WTC11 (cell line): Measurements from ENCODE around the gene KIDINS220. TPM values are rescaled to one million over a fixed set of nuclear protein-coding genes. Genes with fewer than 3 reads are reported as not detected.

Experiments
- ATAC-seq: fragments of 200-7000 bp; cut with Tn5 transposase; 2 replicates; pipeline ENCODE4 v1.10.0; 2021; ENCODE audit warnings: mild to moderate bottlenecking, moderate library complexity
- CTCF ChIA-PET: fragments of 300-600 bp; sonication (Branson Sonifier 250); formaldehyde crosslinking; loops from one replicate; lab custom pipeline; 2021; ENCODE audit warnings: antibody characterized with exemption; lab: Charles Lee
- POLR2A ChIA-PET: fragments of 350-600 bp; sonication (Branson Sonifier 250); formaldehyde crosslinking; loops from one replicate; lab custom pipeline; 2021; ENCODE audit warnings: antibody characterized with exemption; lab: Charles Lee
- DNase-seq: peaks from one replicate; pipeline ENCODE4 v3.0.0; 2021; ENCODE audit warnings: low spot score
- H3K27ac Mint-ChIP-seq: 2 replicates; pipeline ENCODE4 v1.8.0; 2021; ENCODE audit warnings: mixed read lengths
- H3K27me3 Mint-ChIP-seq: 2 replicates; pipeline ENCODE4 v1.8.0; 2021; ENCODE audit warnings: low read depth, mild to moderate bottlenecking, moderate library complexity, mixed read lengths
- H3K36me3 Mint-ChIP-seq: 2 replicates; pipeline ENCODE4 v1.8.0; 2021; ENCODE audit warnings: mixed read lengths
- H3K4me1 Mint-ChIP-seq: 2 replicates; pipeline ENCODE4 v1.8.0; 2022; ENCODE audit warnings: mixed read lengths
- H3K4me3 Mint-ChIP-seq: 2 replicates; pipeline ENCODE4 v1.8.0; 2021; ENCODE audit warnings: mild to moderate bottlenecking, moderate library complexity, mixed read lengths
- H3K9me3 Mint-ChIP-seq: 2 replicates; pipeline ENCODE4 v1.8.0; 2021; ENCODE audit warnings: mixed read lengths
- CREM ChIP-seq: sonication (generic); formaldehyde crosslinking; IDR thresholded peaks from 2 replicates; pipeline ENCODE4 v1.8.1; 2022; ENCODE audit warnings: mild to moderate bottlenecking, missing genetic modification reagents, moderate library complexity
- E2F5 ChIP-seq: sonication (generic); formaldehyde crosslinking; IDR thresholded peaks from 2 replicates; pipeline ENCODE4 v1.8.1; 2022; ENCODE audit warnings: mild to moderate bottlenecking, moderate library complexity, missing genetic modification reagents
- FOXJ3 ChIP-seq: sonication (generic); formaldehyde crosslinking; IDR thresholded peaks from 2 replicates; pipeline ENCODE4 v1.9.0; 2021; ENCODE audit warnings: missing genetic modification reagents, mild to moderate bottlenecking, borderline replicate concordance
- GABPB1 ChIP-seq: sonication (generic); formaldehyde crosslinking; IDR thresholded peaks from 2 replicates; pipeline ENCODE4 v1.8.1; 2023; ENCODE audit warnings: mild to moderate bottlenecking, missing genetic modification reagents
- GTF2I ChIP-seq: fragments of 250-450 bp; sonication (Bioruptor Pico); conservative IDR thresholded peaks from 2 replicates; pipeline ENCODE4 v1.4.0; 2021; ENCODE audit warnings: mild to moderate bottlenecking
- MXD4 ChIP-seq: fragments of 250-450 bp; sonication (Bioruptor Pico); IDR thresholded peaks from 2 replicates; pipeline ENCODE4 v1.8.0; 2021; ENCODE audit warnings: mild to moderate bottlenecking, moderate library complexity, borderline replicate concordance
- MYBL2 ChIP-seq: sonication (generic); formaldehyde crosslinking; IDR thresholded peaks from 2 replicates; pipeline ENCODE4 v1.8.1; 2023; ENCODE audit warnings: mild to moderate bottlenecking, moderate library complexity, missing genetic modification reagents
- NFYB ChIP-seq: sonication (generic); formaldehyde crosslinking; conservative IDR thresholded peaks from 2 replicates; pipeline ENCODE4 v1.8.0; 2022; ENCODE audit warnings: low read depth, missing genetic modification reagents
- RELA ChIP-seq: sonication (generic); formaldehyde crosslinking; IDR thresholded peaks from 2 replicates; pipeline ENCODE4 v1.8.1; 2022; ENCODE audit warnings: missing genetic modification reagents, mild to moderate bottlenecking, borderline replicate concordance
- STAT6 ChIP-seq: sonication (generic); formaldehyde crosslinking; conservative IDR thresholded peaks from 2 replicates; pipeline ENCODE4 v1.8.1; 2023; ENCODE audit warnings: mild to moderate bottlenecking, low read depth, missing genetic modification reagents, moderate library complexity
- TEAD4 ChIP-seq: sonication (generic); formaldehyde crosslinking; IDR thresholded peaks from 2 replicates; pipeline ENCODE4 v1.8.0; 2022; ENCODE audit warnings: mild to moderate bottlenecking, missing genetic modification reagents
- USF1 ChIP-seq: sonication (generic); formaldehyde crosslinking; IDR thresholded peaks from 2 replicates; pipeline ENCODE4 v1.8.0; 2022; ENCODE audit warnings: mild to moderate bottlenecking, missing genetic modification reagents
- ZNF317 ChIP-seq: sonication (generic); formaldehyde crosslinking; IDR thresholded peaks from 2 replicates; pipeline ENCODE4 v1.8.1; 2023; ENCODE audit warnings: low read depth, mild to moderate bottlenecking, moderate library complexity, missing genetic modification reagents, borderline replicate concordance
- total RNA-seq: library from RNA; stranded (reverse); gene quantifications from 3 replicates; pipeline ENCODE4 v1.2.3, GENCODE V29; 2021
- TF ChIP-seq, protein P1 (sequence below): sonication (generic); formaldehyde crosslinking; IDR thresholded peaks from 2 replicates; pipeline ENCODE4 v1.8.1; 2022; ENCODE audit warnings: low read depth, mild to moderate bottlenecking, moderate library complexity, missing genetic modification reagents, borderline replicate concordance
- TF ChIP-seq, protein P2 (sequence below): fragments of 250-450 bp; sonication (Bioruptor Pico); conservative IDR thresholded peaks from 2 replicates; pipeline ENCODE4 v1.9.0; 2021; ENCODE audit warnings: mild to moderate bottlenecking
- TF ChIP-seq, protein P3 (sequence below): sonication (generic); formaldehyde crosslinking; IDR thresholded peaks from 2 replicates; pipeline ENCODE4 v1.8.1; 2022; ENCODE audit warnings: low read depth, missing genetic modification reagents, borderline replicate concordance

The KIDINS220 gene
- total RNA-seq, 1 experiment from 2014 or later: 23.9 TPM

GRCh38 chr2:8779795-8780671 lies 57.4 kb downstream of the KIDINS220 start:
- H3K9me3 Mint-ChIP-seq: no peaks in the 10 kb centered on the region
- no peak overlapping the region for H3K4me3 Mint-ChIP-seq
- no peak for DNase-seq
- ATAC-seq: no peak
- H3K27me3 Mint-ChIP-seq: no peaks in the 10 kb centered on the region
- TF ChIP-seq FOXJ3 (CRISPR knock-in tag): no peak
- TF ChIP-seq, protein P1, sequence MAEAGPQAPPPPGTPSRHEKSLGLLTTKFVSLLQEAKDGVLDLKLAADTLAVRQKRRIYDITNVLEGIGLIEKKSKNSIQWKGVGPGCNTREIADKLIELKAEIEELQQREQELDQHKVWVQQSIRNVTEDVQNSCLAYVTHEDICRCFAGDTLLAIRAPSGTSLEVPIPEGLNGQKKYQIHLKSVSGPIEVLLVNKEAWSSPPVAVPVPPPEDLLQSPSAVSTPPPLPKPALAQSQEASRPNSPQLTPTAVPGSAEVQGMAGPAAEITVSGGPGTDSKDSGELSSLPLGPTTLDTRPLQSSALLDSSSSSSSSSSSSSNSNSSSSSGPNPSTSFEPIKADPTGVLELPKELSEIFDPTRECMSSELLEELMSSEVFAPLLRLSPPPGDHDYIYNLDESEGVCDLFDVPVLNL (CRISPR knock-in tag): no peak
- TF ChIP-seq CREM (CRISPR knock-in tag): no peak
- peaks cover 16% of the 10 kb centered on the region for H3K36me3 Mint-ChIP-seq
- H3K27ac Mint-ChIP-seq: no peak overlapping the region
- no peaks in the 10 kb centered on the region for H3K4me1 Mint-ChIP-seq
- CTCF ChIA-PET: no interaction called here
- POLR2A ChIA-PET: no interaction called here

DNA sequence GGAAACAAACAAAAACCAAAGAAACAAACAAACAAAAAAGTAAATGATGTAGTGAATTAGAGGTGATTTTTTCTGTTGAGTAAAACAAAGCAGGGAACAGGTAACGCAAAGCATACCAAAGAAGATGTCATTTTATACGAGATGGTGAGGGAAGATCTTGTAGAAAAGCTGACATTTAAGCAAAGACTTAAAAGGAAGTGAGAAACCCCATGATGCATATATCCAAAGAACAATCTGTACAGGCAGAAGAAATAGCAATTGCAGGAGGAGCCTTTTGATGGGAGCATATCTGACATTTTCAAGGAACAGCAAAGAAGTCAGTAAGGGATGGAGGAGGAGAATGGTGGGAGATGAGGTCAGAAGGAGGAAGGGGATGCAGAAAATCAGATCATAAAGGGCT lies 63.0 kb downstream of the KIDINS220 start:
- H3K27ac Mint-ChIP-seq: no peak overlapping the region
- ATAC-seq: no peak
- TF ChIP-seq GABPB1: no peak
- TF ChIP-seq ZNF317 (CRISPR knock-in tag): no peak
- TF ChIP-seq NFYB: no peak
- TF ChIP-seq STAT6 (CRISPR knock-in tag): no peak
- TF ChIP-seq, all 79 proteins: peak for 0
- Mint-ChIP-seq H3K27me3 (no peaks in the 10 kb centered on the region), H3K4me1 (no peaks in the 10 kb centered on the region), H3K36me3 (peaks cover 14% of the 10 kb centered on the region), H3K4me3 (no peak overlapping the region), H3K9me3 (no peaks in the 10 kb centered on the region)
- POLR2A ChIA-PET: no interaction called here
- no peak for DNase-seq
- CTCF ChIA-PET: no interaction called here

DNA sequence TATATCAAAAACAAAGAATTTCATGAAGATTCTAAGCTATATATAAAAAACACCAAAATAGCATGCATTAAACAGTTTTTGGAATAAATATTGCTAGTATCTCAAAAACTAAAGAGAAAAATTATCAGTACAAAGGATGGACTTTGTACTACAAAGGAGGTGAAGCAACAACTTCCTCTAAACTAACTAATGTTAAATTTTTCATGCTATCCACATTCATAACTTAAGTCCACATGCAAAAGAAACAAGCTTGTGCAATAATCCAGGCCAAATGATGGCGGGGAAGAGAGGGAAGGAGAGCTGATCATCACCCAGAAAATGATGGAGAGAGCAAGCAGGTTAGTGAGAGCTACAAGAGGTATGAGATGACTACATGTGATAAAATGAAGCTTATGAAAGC lies 70.1 kb downstream of the KIDINS220 start:
- CTCF ChIA-PET: no interaction called here
- ATAC-seq: no peak
- TF ChIP-seq MXD4 (CRISPR knock-in tag) (no peak), GABPB1 (no peak), ZNF317 (CRISPR knock-in tag) (no peak), RELA (CRISPR knock-in tag) (no peak), USF1 (no peak), E2F5 (no peak), TEAD4 (no peak), GTF2I (CRISPR knock-in tag) (no peak), MYBL2 (CRISPR knock-in tag) (no peak), CREM (CRISPR knock-in tag) (no peak)
- TF ChIP-seq, protein P2, sequence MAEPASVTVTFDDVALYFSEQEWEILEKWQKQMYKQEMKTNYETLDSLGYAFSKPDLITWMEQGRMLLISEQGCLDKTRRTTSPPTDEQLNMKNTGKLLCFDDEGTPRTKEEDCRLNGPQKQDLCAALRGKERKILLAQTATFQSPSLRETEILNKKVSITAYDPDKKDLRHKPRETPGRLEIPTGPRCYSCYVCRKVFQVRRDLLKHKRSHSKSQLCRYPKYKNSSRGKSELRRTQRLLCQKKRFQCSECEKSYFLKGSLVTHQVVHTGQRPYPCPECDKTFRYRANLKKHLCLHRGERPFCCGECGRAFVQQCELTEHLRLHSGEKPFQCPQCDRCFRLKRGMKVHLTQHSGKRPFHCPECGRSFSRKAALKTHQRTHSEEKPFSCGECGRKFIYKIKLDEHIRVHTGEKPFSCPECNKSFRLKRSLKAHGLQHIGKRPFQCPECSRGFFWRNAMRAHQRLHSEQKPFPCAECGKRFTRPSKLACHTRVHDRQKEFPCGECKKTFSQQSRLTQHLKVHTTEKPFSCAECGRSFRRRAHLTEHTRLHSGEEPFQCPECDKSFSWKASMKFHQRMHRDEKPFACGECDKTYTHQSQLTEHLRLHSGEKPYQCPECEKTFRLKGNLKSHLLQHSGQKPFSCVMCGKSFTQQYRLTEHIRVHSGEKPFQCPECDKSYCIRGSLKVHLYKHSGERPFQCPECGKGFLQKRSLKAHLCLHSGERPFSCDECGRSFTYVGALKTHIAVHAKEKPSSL (CRISPR knock-in tag): no peak
- TF ChIP-seq, protein P3, sequence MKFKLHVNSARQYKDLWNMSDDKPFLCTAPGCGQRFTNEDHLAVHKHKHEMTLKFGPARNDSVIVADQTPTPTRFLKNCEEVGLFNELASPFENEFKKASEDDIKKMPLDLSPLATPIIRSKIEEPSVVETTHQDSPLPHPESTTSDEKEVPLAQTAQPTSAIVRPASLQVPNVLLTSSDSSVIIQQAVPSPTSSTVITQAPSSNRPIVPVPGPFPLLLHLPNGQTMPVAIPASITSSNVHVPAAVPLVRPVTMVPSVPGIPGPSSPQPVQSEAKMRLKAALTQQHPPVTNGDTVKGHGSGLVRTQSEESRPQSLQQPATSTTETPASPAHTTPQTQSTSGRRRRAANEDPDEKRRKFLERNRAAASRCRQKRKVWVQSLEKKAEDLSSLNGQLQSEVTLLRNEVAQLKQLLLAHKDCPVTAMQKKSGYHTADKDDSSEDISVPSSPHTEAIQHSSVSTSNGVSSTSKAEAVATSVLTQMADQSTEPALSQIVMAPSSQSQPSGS (CRISPR knock-in tag): no peak
- TF ChIP-seq, all 79 proteins: peak for 0
- H3K9me3 Mint-ChIP-seq: no peaks in the 10 kb centered on the region
- H3K27ac Mint-ChIP-seq: no peak overlapping the region
- no peaks in the 10 kb centered on the region for H3K4me1 Mint-ChIP-seq
- no peak for DNase-seq
- POLR2A ChIA-PET: no interaction called here
- no peak overlapping the region for H3K4me3 Mint-ChIP-seq
- no peaks in the 10 kb centered on the region for H3K27me3 Mint-ChIP-seq
- H3K36me3 Mint-ChIP-seq: 0 out of 2 replicates have a peak, but pooled peaks cover 3% of the 10 kb centered on the region
